CD4-positive, CD25-positive, alpha-beta regulatory T cell (primary cell): ENCODE results near the gene GMPR. TPM values are rescaled to one million over a fixed set of nuclear protein-coding genes. Genes with fewer than 3 reads are reported as not detected.

ENCODE experiments used
- ATAC-seq, 2 donors: fragments of 150-1000 bp; cut with Tn5 transposase; one replicate each; pipeline ENCODE4 v1.10.0; 2021; ENCODE audit warnings: low read depth in 2 of 2, moderate number of reproducible peaks in 2 of 2, moderate library complexity in 1 of 2
- DNase-seq, 3 donors: peaks; one replicate each; pipeline versions ENCODE4 v3.0.0 to v3.0.0-alpha.2; 2012 to 2022; ENCODE audit warnings: mixed read lengths in 1 of 3
- H3K27ac ChIP-seq: one replicate; pipeline ENCODE4 v1.7.0; 2013; ENCODE audit warnings: mild to moderate bottlenecking, low read length; ENCODE audit not compliant: insufficient read depth, poor library complexity, severe bottlenecking
- H3K27me3 ChIP-seq: one replicate; pipeline ENCODE4 v1.7.0; 2013; ENCODE audit warnings: low read length; ENCODE audit not compliant: control insufficient read depth, insufficient read depth
- H3K36me3 ChIP-seq: one replicate; pipeline ENCODE4 v1.7.0; 2013; ENCODE audit warnings: mild to moderate bottlenecking, low read length, moderate library complexity; ENCODE audit not compliant: control insufficient read depth, insufficient read depth
- H3K4me1 ChIP-seq: 2 replicates; pipeline ENCODE4 v1.7.0; 2013; ENCODE audit warnings: mild to moderate bottlenecking, low read length; ENCODE audit not compliant: insufficient read depth, control insufficient read depth, poor library complexity, severe bottlenecking
- H3K4me3 ChIP-seq: one replicate; pipeline ENCODE4 v1.7.0; 2013; ENCODE audit warnings: low read depth, mild to moderate bottlenecking, low read length, moderate library complexity
- H3K9me3 ChIP-seq, 2 experiments: 1 replicate in 1 of 2; 2 replicates in 1 of 2; pipeline ENCODE4 v1.7.0; 2013; ENCODE audit warnings: low read length in 2 of 2, mild to moderate bottlenecking in 1 of 2, moderate library complexity in 1 of 2; ENCODE audit not compliant: control insufficient read depth in 2 of 2
- H3K27ac Mint-ChIP-seq, 3 donors: one replicate each; pipeline ENCODE4 v1.8.0; 2020 to 2022; ENCODE audit warnings: mild to moderate bottlenecking in 3 of 3, mixed read lengths in 3 of 3, moderate library complexity in 2 of 3
- H3K27me3 Mint-ChIP-seq: one replicate; pipeline ENCODE4 v1.8.0; 2022; ENCODE audit warnings: mild to moderate bottlenecking, mixed read lengths
- H3K36me3 Mint-ChIP-seq: one replicate; pipeline ENCODE4 v1.8.0; 2020; ENCODE audit warnings: mixed read lengths
- H3K4me1 Mint-ChIP-seq, 4 donors: one replicate each; pipeline ENCODE4 v1.8.0; 2020 to 2022; ENCODE audit warnings: mixed read lengths in 4 of 4, mild to moderate bottlenecking in 1 of 4
- H3K4me3 Mint-ChIP-seq, 4 donors: one replicate each; pipeline ENCODE4 v1.8.0; 2020 to 2022; ENCODE audit warnings: mild to moderate bottlenecking in 4 of 4, mixed read lengths in 4 of 4, moderate library complexity in 3 of 4
- H3K9me3 Mint-ChIP-seq, 7 donors: one replicate each; pipeline ENCODE4 v1.8.0; 2020 to 2022; ENCODE audit warnings: mixed read lengths in 7 of 7, mild to moderate bottlenecking in 3 of 7, moderate library complexity in 2 of 7
- polyA plus RNA-seq, 4 donors: library from polyadenylated mRNA; unstranded; fragments of 300-500 nt; fragmentation: Illumina TruSeq; gene quantifications; one replicate each; pipeline ENCODE4 v1.2.3, GENCODE V29; 2021
- total RNA-seq: library from RNA; stranded (reverse); gene quantifications from one replicate; pipeline ENCODE4 v1.2.3, GENCODE V29; 2022

GMPR gene
- total and polyA plus RNA-seq, 5 donors from 2014 or later: 1.3 to 1.8 TPM; not detected in 3

GRCh38 chr6:16302721-16303552, 64.5 kb downstream of the GMPR start:
- no peak overlapping the region for H3K27ac ChIP-seq
- Mint-ChIP-seq H3K4me1 (peaks cover 0 to 2% (median 0%) of the 10 kb centered on the region in 4 donors), H3K27ac (peak overlapping the region in 1 of 3 donors; percentile 29), H3K27me3 (no peaks in the 10 kb centered on the region), H3K36me3 (peaks cover 30% of the 10 kb centered on the region), H3K9me3 (no peaks in the 10 kb centered on the region), H3K4me3 (no peak overlapping the region)
- ATAC-seq (no peak), DNase-seq (no peak)
- no peaks in the 10 kb centered on the region for H3K9me3 ChIP-seq
- H3K4me1 ChIP-seq: no peaks in the 10 kb centered on the region
- H3K4me3 ChIP-seq: no peak overlapping the region
- H3K36me3 ChIP-seq: peaks cover 57% of the 10 kb centered on the region
- no peaks in the 10 kb centered on the region for H3K27me3 ChIP-seq

- no peak overlapping the region for H3K27ac ChIP-seq
These were observed 66.9 kb downstream of the GMPR start for GRCh38 chr6:16305246-16305725.

GRCh38 chr6:16305788-16306187, 67.4 kb downstream of the GMPR start:
- Histone ChIP-seq H3K36me3 (peaks cover 62% of the 10 kb centered on the region), H3K27me3 (no peaks in the 10 kb centered on the region), H3K4me3 (no peak overlapping the region), H3K9me3 (no peaks in the 10 kb centered on the region), H3K4me1 (no peaks in the 10 kb centered on the region), H3K27ac (no peak overlapping the region)
- Mint-ChIP-seq H3K9me3 (no peaks in the 10 kb centered on the region), H3K4me3 (no peak overlapping the region), H3K27me3 (no peaks in the 10 kb centered on the region), H3K27ac (peak overlapping the region in 1 of 3 donors; percentile 53), H3K36me3 (peaks cover 35% of the 10 kb centered on the region), H3K4me1 (peaks cover 0 to 10% (median 3%) of the 10 kb centered on the region in 4 donors)
- ATAC-seq (peak in 1 of 2 donors; percentile 14), DNase-seq (no peak)

More at GRCh38 chr6:16305246-16305725, 66.9 kb downstream of the GMPR start:
- no peak for DNase-seq
- H3K4me1 ChIP-seq: no peaks in the 10 kb centered on the region
- peaks cover 62% of the 10 kb centered on the region for H3K36me3 ChIP-seq
- no peaks in the 10 kb centered on the region for H3K27me3 ChIP-seq
- ATAC-seq: peak; percentile 37 to 50
- H3K9me3 Mint-ChIP-seq: no peaks in the 10 kb centered on the region
- H3K36me3 Mint-ChIP-seq: peaks cover 35% of the 10 kb centered on the region
- H3K4me3 ChIP-seq: no peak overlapping the region
- no peak overlapping the region for H3K27ac Mint-ChIP-seq
- peaks cover 0 to 9% (median 3%) of the 10 kb centered on the region in 4 donors for H3K4me1 Mint-ChIP-seq
- H3K9me3 ChIP-seq: no peaks in the 10 kb centered on the region
- H3K27me3 Mint-ChIP-seq: no peaks in the 10 kb centered on the region
- no peak overlapping the region for H3K4me3 Mint-ChIP-seq

- Mint-ChIP-seq H3K36me3 (peaks cover 32% of the 10 kb centered on the region), H3K4me1 (peaks cover 0 to 10% (median 4%) of the 10 kb centered on the region in 4 donors), H3K27me3 (no peaks in the 10 kb centered on the region), H3K4me3 (no peak overlapping the region), H3K9me3 (no peaks in the 10 kb centered on the region), H3K27ac (peak overlapping the region in 2 of 3 donors; percentile 25 to 53)
- DNase-seq: no peak
- Histone ChIP-seq H3K4me1 (no peaks in the 10 kb centered on the region), H3K9me3 (no peaks in the 10 kb centered on the region), H3K36me3 (peaks cover 57% of the 10 kb centered on the region), H3K27me3 (no peaks in the 10 kb centered on the region), H3K27ac (no peak overlapping the region), H3K4me3 (no peak overlapping the region)
- ATAC-seq: no peak
These were observed 67.9 kb downstream of the GMPR start for GRCh38 chr6:16306334-16306733.

- Mint-ChIP-seq H3K27me3 (no peaks in the 10 kb centered on the region), H3K36me3 (peaks cover 24% of the 10 kb centered on the region), H3K4me3 (no peak overlapping the region), H3K9me3 (no peaks in the 10 kb centered on the region), H3K27ac (no peak overlapping the region), H3K4me1 (peaks cover 4 to 15% (median 11%) of the 10 kb centered on the region in 4 donors)
- no peak for DNase-seq
- no peak for ATAC-seq
- no peaks in the 10 kb centered on the region for H3K4me1 ChIP-seq
- no peaks in the 10 kb centered on the region for H3K9me3 ChIP-seq
- H3K4me3 ChIP-seq: no peak overlapping the region
- H3K27ac ChIP-seq: no peak overlapping the region
- H3K36me3 ChIP-seq: peaks cover 9% of the 10 kb centered on the region
- H3K27me3 ChIP-seq: no peaks in the 10 kb centered on the region
These were observed 73.4 kb downstream of the GMPR start for GRCh38 chr6:16311763-16312162.

GRCh38 chr6:16313732-16314131, 75.3 kb downstream of the GMPR start:
- no peaks in the 10 kb centered on the region for H3K9me3 Mint-ChIP-seq

GRCh38 chr6:16314296-16314695, 75.9 kb downstream of the GMPR start:
- no peaks in the 10 kb centered on the region for H3K27me3 ChIP-seq
- Mint-ChIP-seq H3K36me3 (peaks cover 22% of the 10 kb centered on the region), H3K9me3 (no peaks in the 10 kb centered on the region), H3K4me1 (peaks cover 18 to 34% (median 23%) of the 10 kb centered on the region in 4 donors), H3K27ac (no peak overlapping the region), H3K27me3 (no peaks in the 10 kb centered on the region), H3K4me3 (no peak overlapping the region)
- DNase-seq (no peak), ATAC-seq (no peak)
- H3K27ac ChIP-seq: no peak overlapping the region
- H3K4me3 ChIP-seq: no peak overlapping the region
- no peaks in the 10 kb centered on the region for H3K9me3 ChIP-seq
- peaks cover 16% of the 10 kb centered on the region for H3K4me1 ChIP-seq
- peaks cover 3% of the 10 kb centered on the region for H3K36me3 ChIP-seq

More at GRCh38 chr6:16313732-16314131, 75.3 kb downstream of the GMPR start:
- Histone ChIP-seq H3K27ac (no peak overlapping the region), H3K4me1 (peaks cover 11% of the 10 kb centered on the region), H3K27me3 (no peaks in the 10 kb centered on the region), H3K9me3 (no peaks in the 10 kb centered on the region), H3K4me3 (no peak overlapping the region), H3K36me3 (peaks cover 5% of the 10 kb centered on the region)
- no peak for DNase-seq
- ATAC-seq: no peak
- Mint-ChIP-seq H3K27ac (no peak overlapping the region), H3K27me3 (no peaks in the 10 kb centered on the region), H3K36me3 (peaks cover 24% of the 10 kb centered on the region), H3K4me3 (no peak overlapping the region), H3K4me1 (peaks cover 19 to 28% (median 20%) of the 10 kb centered on the region in 4 donors)
